Loucy (cell line): ENCODE measurements around the gene GIT2.
A peak's percentile ranks its signal among the peaks of the same experiment; 100 is the strongest.

ENCODE experiments used
- H2AFZ ChIP-seq: fragments of 200-600 bp; sonication (generic); 2 replicates; pipeline ENCODE4 v1.6.0; 2016; ENCODE audit warnings: antibody characterized with exemption, mild to moderate bottlenecking, low read length, moderate library complexity
- H3F3A ChIP-seq: fragments of 200-600 bp; 2 replicates; pipeline ENCODE4 v1.6.0; 2016; ENCODE audit warnings: antibody characterized with exemption, low read depth, mild to moderate bottlenecking
- H3K27me3 ChIP-seq: fragments of 200-600 bp; sonication (generic); 2 replicates; pipeline ENCODE4 v1.6.1; 2014; ENCODE audit warnings: low read length, mild to moderate bottlenecking; ENCODE audit not compliant: insufficient read depth, poor library complexity, severe bottlenecking
- H3K36me3 ChIP-seq: fragments of 200-600 bp; sonication (generic); 2 replicates; pipeline ENCODE4 v1.6.1; 2016; ENCODE audit warnings: low read length; ENCODE audit not compliant: insufficient read depth
- H3K4me1 ChIP-seq: fragments of 200-600 bp; sonication (generic); 2 replicates; pipeline ENCODE4 v1.5.1; 2014; ENCODE audit warnings: low read length, mild to moderate bottlenecking; ENCODE audit not compliant: insufficient read depth, poor library complexity, severe bottlenecking
- H3K4me2 ChIP-seq: fragments of 200-600 bp; sonication (generic); 2 replicates; pipeline ENCODE4 v1.6.0; 2014; ENCODE audit warnings: antibody characterized with exemption, low read length, low read depth, mild to moderate bottlenecking; ENCODE audit not compliant: poor library complexity, severe bottlenecking
- H3K4me3 ChIP-seq: fragments of 200-600 bp; sonication (generic); 2 replicates; pipeline ENCODE4 v1.5.1; 2014; ENCODE audit warnings: low read length, mild to moderate bottlenecking, mixed read lengths; ENCODE audit not compliant: poor library complexity, severe bottlenecking
- H3K79me2 ChIP-seq: fragments of 200-600 bp; sonication (generic); 2 replicates; pipeline ENCODE4 v1.6.1; 2014; ENCODE audit warnings: low read length; ENCODE audit not compliant: insufficient read depth
- H3K9ac ChIP-seq: fragments of 200-600 bp; sonication (generic); 2 replicates; pipeline ENCODE4 v1.6.0; 2014; ENCODE audit warnings: mild to moderate bottlenecking, low read depth, low read length, moderate library complexity; ENCODE audit not compliant: poor library complexity, severe bottlenecking
- H3K9me2 ChIP-seq: fragments of 200-600 bp; sonication (generic); replicated peaks from 2 replicates; pipeline ENCODE4 v1.6.1; 2016; ENCODE audit warnings: low read depth, low read length, mixed read lengths
- H3K9me3 ChIP-seq: fragments of 200-600 bp; sonication (generic); 2 replicates; pipeline ENCODE4 v1.6.1; 2014; ENCODE audit warnings: mild to moderate bottlenecking, antibody characterized with exemption, low read length, low read depth; ENCODE audit not compliant: insufficient read depth
- H4K20me1 ChIP-seq: fragments of 200-600 bp; sonication (generic); 2 replicates; pipeline ENCODE4 v1.6.0; 2014; ENCODE audit warnings: antibody characterized with exemption, low read length, mild to moderate bottlenecking; ENCODE audit not compliant: insufficient read depth, poor library complexity, severe bottlenecking
- EZH2phosphoT487 ChIP-seq: fragments of 200-600 bp; IDR thresholded peaks from 2 replicates; pipeline ENCODE4 v1.6.1; 2018; ENCODE audit warnings: antibody characterized with exemption, mild to moderate bottlenecking, moderate library complexity, borderline replicate concordance
- TF ChIP-seq, protein P1 (sequence below): fragments of 200-600 bp; sonication (generic); conservative IDR thresholded peaks from 2 replicates; pipeline ENCODE4 v1.5.1; 2014; ENCODE audit warnings: mild to moderate bottlenecking, antibody characterized with exemption, low read length

GIT2 gene

GRCh38 chr12:109995686-109996482 lies at the start of gene GIT2:
TSS of gene GIT2 (minus strand) at chr12:109996368. CDS start at chr12:109996224, 144 bp downstream.
- Histone ChIP-seq H3K27me3 (no peaks in the 10 kb centered on the region), H3K36me3 (no peaks in the 10 kb centered on the region; the same call in 1 of the 2 replicates), H4K20me1 (peaks cover 36% of the 10 kb centered on the region), H3K9me2 (no peaks in the 10 kb centered on the region), H3K79me2 (peaks cover 69% of the 10 kb centered on the region), H3K4me3 (peak within 1 kb of the TSS; percentile 88), H2AFZ (peak within 1 kb of the TSS; percentile 86), H3K4me1 (peaks cover 49% of the 10 kb centered on the region), H3F3A (no peaks in the 10 kb centered on the region), H3K9me3 (no peaks in the 10 kb centered on the region), H3K4me2 (peak within 1 kb of the TSS; percentile 97), H3K9ac (peak within 1 kb of the TSS; percentile 84)
- TF ChIP-seq EZH2phosphoT487 = no peak
- TF ChIP-seq, protein P1, sequence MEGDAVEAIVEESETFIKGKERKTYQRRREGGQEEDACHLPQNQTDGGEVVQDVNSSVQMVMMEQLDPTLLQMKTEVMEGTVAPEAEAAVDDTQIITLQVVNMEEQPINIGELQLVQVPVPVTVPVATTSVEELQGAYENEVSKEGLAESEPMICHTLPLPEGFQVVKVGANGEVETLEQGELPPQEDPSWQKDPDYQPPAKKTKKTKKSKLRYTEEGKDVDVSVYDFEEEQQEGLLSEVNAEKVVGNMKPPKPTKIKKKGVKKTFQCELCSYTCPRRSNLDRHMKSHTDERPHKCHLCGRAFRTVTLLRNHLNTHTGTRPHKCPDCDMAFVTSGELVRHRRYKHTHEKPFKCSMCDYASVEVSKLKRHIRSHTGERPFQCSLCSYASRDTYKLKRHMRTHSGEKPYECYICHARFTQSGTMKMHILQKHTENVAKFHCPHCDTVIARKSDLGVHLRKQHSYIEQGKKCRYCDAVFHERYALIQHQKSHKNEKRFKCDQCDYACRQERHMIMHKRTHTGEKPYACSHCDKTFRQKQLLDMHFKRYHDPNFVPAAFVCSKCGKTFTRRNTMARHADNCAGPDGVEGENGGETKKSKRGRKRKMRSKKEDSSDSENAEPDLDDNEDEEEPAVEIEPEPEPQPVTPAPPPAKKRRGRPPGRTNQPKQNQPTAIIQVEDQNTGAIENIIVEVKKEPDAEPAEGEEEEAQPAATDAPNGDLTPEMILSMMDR = 0 out of 2 replicates have a peak, but pooled peaks have one; percentile 10

DNA sequence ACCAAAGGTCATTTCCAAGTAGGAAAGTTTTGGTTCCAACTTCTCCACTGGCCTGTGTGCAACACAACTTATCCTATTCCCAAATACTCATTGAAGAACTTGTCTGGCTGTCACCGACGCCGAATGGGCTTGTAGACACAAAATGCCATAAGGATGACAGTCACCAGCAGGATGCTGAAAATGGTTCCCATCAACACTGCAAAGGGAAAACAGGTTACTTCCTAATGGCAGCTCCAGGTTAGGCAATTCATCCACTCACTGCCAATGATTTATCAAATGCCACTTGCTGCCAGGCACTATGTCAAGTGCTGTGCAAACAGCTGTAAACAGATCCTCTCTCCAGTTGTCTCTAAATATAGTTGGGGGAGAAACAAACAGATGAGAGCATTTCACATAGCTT lies 46.1 kb upstream of the GIT2 start:
- no peaks in the 10 kb centered on the region for H3K9me2 ChIP-seq
- peak overlapping the region; percentile 52 for H3K9ac ChIP-seq
- peaks cover 11% of the 10 kb centered on the region; the same call in 1 of the 2 replicates for H3K36me3 ChIP-seq
- no peaks in the 10 kb centered on the region for H3K27me3 ChIP-seq
- peaks cover 22% of the 10 kb centered on the region for H3K79me2 ChIP-seq
- no peak overlapping the region for H3K4me3 ChIP-seq
- TF ChIP-seq EZH2phosphoT487 = no peak
- H2AFZ ChIP-seq = no peak overlapping the region
- H3K4me1 ChIP-seq = peaks cover 52% of the 10 kb centered on the region
- no peaks in the 10 kb centered on the region for H3K9me3 ChIP-seq
- H3K4me2 ChIP-seq = no peak overlapping the region
- H4K20me1 ChIP-seq = no peaks in the 10 kb centered on the region
- no peaks in the 10 kb centered on the region for H3F3A ChIP-seq

GRCh38 chr12:110039085-110039807 lies 43.1 kb upstream of the GIT2 start:
- peak overlapping the region; percentile 46 for H3K9ac ChIP-seq
- no peaks in the 10 kb centered on the region for H3F3A ChIP-seq
- H3K27me3 ChIP-seq = no peaks in the 10 kb centered on the region
- peak overlapping the region; percentile 2 for H3K4me3 ChIP-seq
- TF ChIP-seq, protein P1 = no peak
- no peak for TF ChIP-seq EZH2phosphoT487
- peaks cover 27% of the 10 kb centered on the region; the same call in 1 of the 2 replicates for H3K36me3 ChIP-seq
- H3K79me2 ChIP-seq = peaks cover 8% of the 10 kb centered on the region; the same call in 1 of the 2 replicates
- peaks cover 41% of the 10 kb centered on the region for H3K4me1 ChIP-seq
- H3K4me2 ChIP-seq = peak overlapping the region; percentile 51
- no peaks in the 10 kb centered on the region for H4K20me1 ChIP-seq
- no peaks in the 10 kb centered on the region for H3K9me2 ChIP-seq
- H3K9me3 ChIP-seq = no peaks in the 10 kb centered on the region
- H2AFZ ChIP-seq = no peak overlapping the region
